Measurements from ENCODE around the gene L3MBTL4.
"Not testable (repeated sequence)": the region's sequence is repeated elsewhere in the genome, so short reads cannot be mapped to it uniquely, and the experiment has no call there.

L3MBTL4 gene

DNA sequence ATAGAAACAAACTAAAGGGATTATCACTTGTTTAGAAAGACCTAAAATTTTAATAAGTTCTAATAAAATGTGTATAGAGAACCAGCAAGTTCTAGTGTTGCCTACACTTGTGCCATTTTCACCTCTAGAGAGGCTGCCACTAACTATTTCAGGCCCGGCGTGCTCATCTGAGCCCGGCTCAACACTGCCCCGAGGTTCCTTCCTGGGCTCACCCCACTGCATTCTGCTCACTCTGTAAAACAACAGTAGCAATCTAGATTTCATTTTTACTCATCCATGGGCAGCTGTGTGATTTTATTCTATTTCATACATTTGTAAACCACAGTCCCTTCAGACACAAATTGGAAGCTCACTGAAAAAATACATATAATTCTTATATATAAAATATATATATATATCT, 253.2 kb downstream of the L3MBTL4 start:
- DNase-seq, result no peak

DNA sequence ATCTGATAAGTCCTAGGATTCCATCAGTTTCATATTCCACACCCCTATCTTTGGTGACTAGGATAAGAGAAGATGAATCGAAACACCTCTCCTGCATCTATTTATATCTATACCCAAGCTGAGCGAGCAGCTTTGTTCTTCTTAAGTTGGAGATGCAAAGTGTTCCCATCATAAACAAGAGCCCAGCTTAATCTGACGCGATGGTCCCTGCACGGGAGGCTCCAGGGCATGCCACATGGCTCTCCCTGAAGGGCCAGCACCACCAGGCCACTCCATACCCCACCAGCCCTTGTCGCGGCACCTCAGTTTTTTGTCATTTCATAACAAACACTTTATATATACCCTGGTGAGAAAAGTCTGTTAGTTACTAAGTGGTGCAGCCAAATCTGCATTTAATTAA, 255.3 kb downstream of the L3MBTL4 start:
- no peak for DNase-seq

DNA sequence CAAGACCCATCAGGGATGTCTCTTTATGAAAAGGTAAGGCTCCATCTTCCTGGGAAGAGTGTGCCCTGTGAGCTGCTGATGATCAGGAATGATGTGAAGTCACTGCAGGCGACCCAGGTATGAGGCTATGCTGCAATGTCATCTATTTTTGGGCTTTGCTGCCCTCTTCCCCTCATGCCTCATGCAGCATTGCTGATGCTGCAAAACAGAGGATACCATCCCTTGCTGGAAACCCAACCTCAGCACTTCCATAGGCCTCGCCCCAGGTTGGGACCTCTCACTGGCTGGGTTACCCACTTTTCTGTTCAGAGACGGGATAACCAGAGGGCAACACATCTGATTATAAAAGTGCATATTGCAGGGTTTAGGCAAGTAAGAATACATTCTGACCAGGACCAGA, 255.8 kb downstream of the L3MBTL4 start:
- no peak for DNase-seq

DNA sequence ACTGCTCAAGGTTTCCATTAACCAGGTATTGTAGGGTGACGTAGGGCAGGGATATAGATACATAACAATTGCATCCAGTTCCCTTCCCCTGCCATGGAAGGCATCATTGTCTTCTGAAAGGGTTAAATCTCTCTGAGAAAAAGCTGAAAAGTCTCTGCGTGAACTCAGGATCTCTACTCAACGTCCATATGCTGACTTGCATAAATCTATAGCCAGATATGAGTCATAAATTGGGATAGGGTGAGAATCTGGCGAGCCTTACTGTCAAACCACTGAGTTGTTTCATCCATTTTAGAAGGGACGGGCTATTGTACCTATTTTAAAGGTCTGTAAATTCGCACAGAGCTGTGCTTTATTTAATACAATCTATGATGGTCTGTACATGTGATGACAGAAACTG, 258.3 kb downstream of the L3MBTL4 start:
- no peak for DNase-seq

GRCh38 chr18:6155707-6156106, 259.0 kb downstream of the L3MBTL4 start:
- no peak for DNase-seq

DNA sequence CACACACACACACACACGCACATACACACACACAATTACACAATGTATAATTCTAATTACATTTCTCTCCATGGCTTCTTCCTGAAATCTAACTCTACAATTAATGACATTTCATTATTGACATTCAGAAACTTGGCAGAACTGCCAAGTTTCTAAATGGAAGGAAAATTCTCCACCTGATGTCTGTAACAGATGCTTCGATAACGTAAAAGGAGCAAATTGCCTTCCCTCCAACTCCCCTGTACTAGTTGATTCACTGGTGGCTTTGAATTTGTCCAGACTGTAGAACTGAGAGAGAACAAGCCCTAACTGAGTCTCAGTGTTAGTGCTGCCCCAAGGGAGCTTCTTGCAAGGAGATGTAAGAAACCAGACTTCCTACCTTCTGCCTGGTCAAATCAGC, 264.3 kb downstream of the L3MBTL4 start:
- DNase-seq, result no peak

DNA sequence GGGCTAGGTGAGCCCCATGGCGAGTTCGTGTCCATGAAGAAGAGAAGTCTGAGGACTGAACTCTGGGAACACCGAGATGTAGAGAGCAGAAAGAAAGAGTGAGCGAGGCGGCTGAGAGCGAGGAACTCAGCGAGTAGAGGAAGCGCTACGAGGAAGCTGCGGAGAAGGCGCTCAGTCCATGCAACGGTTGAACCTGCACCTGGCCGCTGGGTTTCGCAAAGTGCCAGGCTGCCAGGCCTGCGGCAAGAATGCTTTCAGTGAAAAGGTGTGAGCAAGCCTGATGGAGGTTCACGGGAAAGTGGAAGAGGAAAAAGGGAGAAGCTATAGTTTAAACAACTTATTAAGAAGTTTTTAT, 268.4 kb downstream of the L3MBTL4 start:
- DNase-seq, result no peak

- no peak for DNase-seq
These were observed 268.9 kb downstream of the L3MBTL4 start for GRCh38 chr18:6145645-6146306.

GRCh38 chr18:6139007-6139406, 275.7 kb downstream of the L3MBTL4 start:
- DNase-seq, result no peak

GRCh38 chr18:6135901-6136300, 278.8 kb downstream of the L3MBTL4 start:
- DNase-seq, result not testable (repeated sequence)

DNA sequence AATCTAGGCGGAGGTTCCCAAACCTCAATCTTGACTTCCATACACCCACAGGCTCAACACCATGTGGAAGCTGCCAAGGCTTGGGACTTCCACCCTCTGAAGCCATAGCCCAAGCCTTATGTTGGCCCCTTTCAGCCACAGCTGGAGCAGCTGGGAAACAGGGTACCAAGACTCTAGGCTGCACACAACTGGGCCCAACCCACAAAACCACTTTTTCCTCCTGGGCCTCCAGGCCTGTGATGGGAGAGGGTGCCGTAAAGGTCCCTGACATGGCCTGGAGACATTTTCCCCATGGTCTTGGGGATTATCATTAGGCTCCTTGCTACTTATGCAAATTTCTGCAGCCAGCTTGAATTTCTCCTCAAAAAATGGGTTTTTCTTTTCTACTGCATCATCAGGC, 279.7 kb downstream of the L3MBTL4 start:
- not testable (repeated sequence) for DNase-seq

- no peak for DNase-seq
These were observed 281.9 kb downstream of the L3MBTL4 start for GRCh38 chr18:6132751-6133368.

- no peak for DNase-seq
These were observed 293.9 kb downstream of the L3MBTL4 start for GRCh38 chr18:6120820-6121279.

- DNase-seq, result no peak
These were observed 294.9 kb downstream of the L3MBTL4 start for GRCh38 chr18:6119761-6120160.

DNA sequence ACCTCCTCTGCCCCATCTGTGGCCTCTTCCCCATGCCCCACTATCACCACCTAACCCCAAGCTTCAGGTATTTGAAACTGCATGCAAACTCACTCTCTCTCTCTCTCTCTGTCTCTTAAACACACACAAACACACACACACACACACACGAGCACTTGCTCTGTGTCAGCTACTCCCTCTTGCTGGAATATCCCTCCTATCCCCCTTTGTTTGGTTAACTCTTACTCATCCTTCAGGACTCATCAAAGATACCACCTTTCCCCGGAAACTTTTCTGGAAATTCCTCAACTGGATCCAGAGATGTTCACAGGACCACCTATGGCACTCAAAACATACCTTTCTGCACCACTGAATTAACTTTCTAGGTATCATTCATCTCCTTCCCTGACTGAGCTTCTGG, 296.6 kb downstream of the L3MBTL4 start:
- no peak for DNase-seq

DNA sequence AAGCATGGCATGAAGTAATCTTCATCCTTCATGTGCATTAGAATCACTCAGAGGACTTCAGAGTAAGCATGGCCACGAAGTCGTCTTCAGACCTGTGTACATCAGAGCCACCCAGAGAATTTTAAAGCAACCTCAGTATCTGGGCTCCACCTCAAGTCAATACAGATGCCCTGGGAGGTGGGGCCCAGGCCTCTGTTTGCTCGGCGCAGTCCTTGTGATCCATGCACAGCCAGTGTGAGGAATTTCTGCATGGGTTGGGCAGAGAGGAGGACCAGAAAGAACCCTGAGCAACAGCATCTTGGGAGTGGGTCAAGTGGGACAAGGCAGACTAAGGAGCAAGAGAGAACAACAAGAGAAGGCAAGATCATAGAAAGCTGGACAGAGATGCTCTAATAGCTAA, 299.0 kb downstream of the L3MBTL4 start:
- no peak for DNase-seq

GRCh38 chr18:6113650-6114049, 301.1 kb downstream of the L3MBTL4 start:
- DNase-seq, result no peak

DNA sequence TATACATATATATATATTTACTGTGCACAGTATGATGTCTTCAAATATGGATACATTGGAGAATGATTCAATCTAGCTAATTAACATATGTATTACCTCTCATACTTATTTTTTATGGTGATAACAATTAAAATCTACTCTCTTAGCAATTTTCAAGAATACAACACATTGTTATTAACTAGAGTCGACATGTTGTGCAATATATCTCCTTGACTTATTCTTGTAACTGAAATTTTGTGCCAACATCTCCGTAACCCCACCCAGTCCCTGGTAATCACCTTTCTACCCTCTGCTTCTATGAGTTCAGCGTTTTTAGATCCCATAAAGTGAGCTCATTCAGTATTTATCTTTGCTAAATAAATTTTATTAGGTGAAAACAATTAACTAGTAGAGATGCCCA, 303.0 kb downstream of the L3MBTL4 start:
- no peak for DNase-seq

GRCh38 chr18:6109743-6110142, 305.0 kb downstream of the L3MBTL4 start:
- DNase-seq, result no peak

DNA sequence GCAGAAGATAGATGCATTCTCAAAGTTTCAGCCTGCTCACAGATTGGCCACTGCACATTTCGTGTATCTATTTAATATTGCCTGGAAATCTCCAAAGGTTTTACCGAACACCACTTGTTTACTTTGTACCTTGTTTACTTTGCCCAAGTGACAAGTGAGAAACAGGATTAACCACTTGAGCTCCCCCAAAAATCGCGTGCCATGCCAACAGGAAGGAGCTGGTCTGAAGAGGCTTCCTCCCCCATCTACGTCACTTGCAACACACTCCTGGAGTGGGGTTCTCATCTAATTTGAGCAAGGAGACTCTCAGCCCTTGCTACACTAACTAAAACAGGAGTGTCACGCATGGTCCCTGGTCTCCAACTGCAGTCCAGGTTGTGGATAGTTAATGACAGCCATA, 306.9 kb downstream of the L3MBTL4 start:
- DNase-seq, result no peak

DNA sequence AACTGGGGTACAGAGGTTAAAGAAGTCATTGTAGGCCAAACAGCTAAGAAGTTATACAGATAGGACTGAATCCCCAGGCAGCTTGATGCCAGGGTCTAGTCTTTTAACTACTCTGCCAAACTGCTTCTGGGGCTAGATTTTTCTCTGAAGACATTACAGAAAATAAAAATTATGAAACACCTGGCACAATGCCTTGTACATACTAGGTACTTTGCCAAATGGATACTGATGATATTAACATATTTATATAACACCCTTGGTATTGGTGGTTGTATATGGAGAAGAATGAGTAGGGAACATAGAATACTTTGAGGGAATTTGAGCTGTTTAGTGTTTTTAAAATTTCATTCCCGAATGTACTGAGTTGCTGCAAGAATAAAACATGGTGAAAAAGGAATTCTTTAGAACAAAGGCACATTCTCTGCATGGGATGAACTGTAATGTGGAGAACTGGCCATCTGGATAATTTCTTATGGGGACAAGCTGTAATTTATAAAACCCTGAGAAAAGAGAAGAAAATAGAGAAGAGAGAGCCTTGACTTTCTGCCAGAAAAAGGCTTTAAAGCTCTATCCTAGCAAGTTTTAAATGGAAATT, 308.5 kb downstream of the L3MBTL4 start:
- DNase-seq, result no peak

DNA sequence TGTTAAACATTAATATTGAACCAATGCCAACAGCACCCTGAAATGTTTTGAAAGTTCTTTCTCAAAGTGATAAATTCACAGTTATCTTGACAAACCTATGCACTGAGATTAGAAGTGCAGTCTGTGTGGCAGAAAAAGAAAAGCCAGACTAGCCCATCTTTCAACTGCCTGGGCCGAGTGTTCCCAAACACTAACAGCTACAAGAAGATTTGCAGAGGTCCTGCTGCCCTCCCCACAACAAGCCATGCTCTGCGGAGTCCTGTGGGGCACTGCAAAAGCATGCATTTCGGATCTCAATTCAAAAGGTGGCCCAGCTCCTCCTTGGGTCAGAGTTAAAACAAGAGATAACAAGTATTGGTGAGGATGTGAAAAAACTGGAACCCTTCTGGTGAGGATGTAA, 311.0 kb downstream of the L3MBTL4 start:
- no peak for DNase-seq

GRCh38 chr18:6096730-6097129, 318.0 kb downstream of the L3MBTL4 start:
- no peak for DNase-seq

GRCh38 chr18:6088432-6088831, 326.3 kb downstream of the L3MBTL4 start:
- DNase-seq, result no peak

GRCh38 chr18:6086731-6087130, 328.0 kb downstream of the L3MBTL4 start:
- no peak for DNase-seq

Measured in NCI-H446 (cell line).